NK-92 (cell line): ENCODE results near the gene PML.
"Not testable (repeated sequence)": the region's sequence is repeated elsewhere in the genome, so short reads cannot be mapped to it uniquely, and the experiment has no call there.

ENCODE experiments used
- DNase-seq: peaks from one replicate; lab custom pipeline; 2025; ENCODE audit not compliant: unreplicated experiment; lab: John Stamatoyannopoulos, UW

The PML gene

DNA sequence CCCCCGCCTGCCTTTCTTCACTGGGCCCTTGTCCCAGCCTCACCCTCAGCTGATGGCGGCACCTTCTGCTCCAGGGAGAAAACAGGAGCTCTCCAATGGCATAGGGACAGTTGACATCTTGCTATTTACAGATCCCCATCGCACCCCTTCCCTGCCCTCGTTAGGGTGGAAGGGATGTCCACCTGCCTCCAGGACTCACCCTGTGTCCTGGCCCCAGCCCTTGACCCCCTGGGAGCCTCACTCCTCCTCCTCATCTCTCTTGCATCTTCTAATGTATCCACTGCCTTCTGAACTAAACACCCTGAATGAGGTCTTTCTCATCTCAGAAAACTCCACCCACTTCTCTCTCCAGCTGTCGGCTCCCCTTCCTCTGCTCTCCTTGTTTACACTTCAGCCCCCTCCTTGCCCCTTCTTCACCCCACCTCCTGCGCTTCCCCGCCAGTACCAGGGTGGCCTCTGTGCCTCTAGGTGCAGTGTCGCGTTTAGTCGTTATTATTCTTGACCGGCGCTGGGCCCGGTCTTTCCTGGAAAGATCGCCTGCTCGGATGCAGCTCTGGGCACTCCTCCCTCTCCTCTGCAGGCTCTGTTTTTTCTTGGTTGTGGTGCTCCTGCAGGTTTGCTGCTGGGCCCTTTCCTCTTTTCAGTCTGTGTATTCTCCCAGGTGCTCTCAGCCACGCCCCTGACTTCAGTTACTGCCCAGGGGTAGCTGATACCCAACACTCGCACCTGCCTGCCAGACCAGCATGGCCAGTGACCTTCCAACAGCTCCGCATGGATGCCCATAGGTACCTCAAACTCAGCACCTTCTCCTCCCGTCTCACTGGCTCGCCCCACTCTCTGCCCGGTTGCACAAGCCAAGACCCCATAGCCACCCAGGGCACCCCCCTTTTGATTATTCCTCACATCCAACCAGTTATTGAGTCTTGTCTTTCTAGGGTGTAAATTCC lies 42.9 kb downstream of the PML start:
- DNase-seq, result no peak

DNA sequence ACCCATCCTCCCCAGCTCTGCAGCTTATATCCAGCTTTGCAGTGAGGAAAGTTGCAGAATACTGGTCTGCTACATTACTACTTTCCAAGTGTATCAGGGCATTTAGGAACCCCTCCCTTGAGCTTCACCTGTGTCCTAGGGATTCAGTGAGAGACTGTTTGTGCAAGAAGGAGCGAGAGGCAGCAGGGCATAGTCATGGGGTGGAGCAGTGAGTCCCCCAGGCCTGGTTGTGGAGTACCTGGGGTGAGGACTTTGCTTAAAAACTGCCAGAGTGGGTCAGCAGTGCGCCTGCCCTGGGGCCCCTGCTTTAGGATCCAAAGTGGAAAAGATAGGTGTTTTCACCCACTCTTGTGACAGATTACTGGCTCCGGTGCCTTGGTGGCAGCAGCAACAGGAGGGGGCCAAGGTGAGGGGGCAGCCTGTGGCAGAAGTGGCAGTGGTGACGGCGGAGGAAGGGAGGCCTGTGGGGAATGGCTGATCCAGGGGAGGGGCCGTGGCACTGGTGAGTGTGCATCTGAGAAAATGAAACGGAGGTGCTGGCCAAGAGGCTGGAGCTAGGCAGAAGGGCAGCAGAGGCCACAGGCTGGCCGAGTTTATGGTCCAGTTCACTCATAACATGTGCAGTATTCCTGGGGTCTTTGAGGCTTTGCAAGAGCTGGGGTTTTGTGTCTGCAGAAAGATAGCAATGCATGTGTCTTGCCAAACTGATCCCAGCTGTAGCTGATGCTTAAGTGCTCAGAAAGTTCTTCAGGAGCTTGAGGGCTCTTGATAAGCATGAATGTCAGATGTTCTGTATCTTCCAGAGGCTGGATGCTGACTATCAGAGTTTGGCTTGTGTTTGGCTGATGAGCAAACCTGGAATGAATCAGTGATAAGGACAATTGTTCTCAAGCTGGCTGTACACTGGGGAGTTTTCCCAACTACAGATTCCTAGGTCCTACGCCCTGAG lies 44.5 kb downstream of the PML start:
- DNase-seq, result no peak

GRCh38 chr15:74039656-74040010 lies 45.1 kb downstream of the PML start:
- DNase-seq, result no peak

GRCh38 chr15:74040109-74040850 lies 45.8 kb downstream of the PML start:
- no peak for DNase-seq

DNA sequence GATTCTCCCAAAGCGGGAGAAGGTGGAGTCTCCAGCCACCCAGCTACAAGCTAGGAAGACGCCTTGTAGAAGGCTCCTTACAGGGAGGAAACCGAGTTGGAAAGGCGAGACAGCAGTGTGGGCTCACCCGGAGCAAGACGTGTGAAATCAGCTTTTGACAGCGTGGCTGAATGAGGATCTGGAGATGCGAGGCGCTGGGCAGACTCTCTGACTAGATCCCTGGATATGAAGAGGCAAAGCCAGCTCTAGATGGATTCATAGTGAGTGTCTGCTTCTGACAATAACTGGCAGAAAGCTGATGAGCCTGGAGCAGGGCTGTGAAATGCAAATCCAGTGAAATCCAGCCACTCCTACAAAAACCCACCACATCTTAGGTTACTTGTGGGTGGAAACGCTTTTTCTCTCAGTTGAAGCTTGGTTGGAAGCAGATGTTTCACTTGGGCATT lies 46.8 kb downstream of the PML start:
- no peak for DNase-seq

DNA sequence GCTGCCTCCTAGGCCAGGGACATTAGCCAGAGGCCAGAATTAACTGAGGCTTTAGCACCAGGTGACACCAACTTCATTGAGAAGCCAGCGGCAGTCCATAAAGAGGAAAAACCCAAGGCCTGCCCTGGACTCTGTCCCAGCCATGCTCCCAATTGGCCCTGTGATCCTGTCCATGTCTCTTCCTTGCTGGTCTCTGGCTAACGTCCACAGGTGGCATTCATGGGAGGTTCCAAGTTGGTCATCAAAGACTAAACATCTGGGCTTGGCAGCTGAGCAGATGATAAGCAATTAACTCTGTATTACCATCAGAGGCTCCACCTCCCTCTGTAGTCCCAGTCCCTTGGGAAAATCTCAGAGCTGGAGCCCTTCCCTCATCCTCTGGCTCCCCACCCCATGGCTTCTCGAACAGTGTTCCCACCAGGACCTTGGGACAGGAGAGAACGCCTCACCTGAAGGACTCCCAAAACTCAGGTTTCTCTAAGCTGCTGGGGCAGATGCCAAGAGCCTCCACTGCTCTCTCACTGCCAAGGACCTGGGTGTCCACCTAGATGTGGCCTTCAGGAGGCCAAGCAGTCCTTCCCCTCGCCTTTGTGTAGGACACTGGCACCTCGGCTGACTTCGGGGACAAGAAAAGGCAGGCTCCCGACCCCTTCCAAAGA lies 47.4 kb downstream of the PML start:
- no peak for DNase-seq

DNA sequence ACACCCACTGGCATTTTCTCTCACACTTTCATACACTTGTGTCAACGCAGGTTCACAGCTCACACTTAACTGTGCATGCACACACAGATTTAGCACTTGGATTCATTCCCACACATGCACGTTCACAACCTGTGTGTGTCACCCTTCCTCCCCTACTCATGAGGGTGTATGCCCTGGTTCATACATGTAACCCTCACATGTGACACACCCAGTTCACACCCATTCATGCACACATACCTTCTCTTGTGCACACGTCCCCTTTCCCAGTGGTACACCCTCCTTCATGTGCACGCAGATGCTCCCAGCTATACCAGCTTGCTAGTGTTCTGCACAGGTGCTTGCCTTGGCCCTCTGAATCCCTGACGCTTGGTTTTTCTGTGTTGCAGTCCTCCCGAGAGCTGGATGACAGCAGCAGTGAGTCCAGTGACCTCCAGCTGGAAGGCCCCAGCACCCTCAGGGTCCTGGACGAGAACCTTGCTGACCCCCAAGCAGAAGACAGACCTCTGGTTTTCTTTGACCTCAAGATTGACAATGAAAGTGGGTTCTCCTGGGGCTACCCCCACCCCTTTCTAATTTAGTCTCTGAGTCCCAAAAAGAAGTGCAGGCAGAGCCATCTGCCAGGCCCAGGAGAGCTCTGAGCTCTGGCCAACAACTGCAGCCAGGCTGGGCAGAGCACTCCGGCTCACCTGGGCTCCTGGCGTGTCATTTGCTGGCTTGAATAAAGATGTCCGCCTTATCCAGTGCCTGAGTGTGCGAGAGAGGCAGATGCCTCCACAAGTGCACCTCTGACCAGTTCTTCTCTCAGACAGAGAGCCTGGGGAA lies 48.3 kb downstream of the PML start:
- no peak for DNase-seq

DNA sequence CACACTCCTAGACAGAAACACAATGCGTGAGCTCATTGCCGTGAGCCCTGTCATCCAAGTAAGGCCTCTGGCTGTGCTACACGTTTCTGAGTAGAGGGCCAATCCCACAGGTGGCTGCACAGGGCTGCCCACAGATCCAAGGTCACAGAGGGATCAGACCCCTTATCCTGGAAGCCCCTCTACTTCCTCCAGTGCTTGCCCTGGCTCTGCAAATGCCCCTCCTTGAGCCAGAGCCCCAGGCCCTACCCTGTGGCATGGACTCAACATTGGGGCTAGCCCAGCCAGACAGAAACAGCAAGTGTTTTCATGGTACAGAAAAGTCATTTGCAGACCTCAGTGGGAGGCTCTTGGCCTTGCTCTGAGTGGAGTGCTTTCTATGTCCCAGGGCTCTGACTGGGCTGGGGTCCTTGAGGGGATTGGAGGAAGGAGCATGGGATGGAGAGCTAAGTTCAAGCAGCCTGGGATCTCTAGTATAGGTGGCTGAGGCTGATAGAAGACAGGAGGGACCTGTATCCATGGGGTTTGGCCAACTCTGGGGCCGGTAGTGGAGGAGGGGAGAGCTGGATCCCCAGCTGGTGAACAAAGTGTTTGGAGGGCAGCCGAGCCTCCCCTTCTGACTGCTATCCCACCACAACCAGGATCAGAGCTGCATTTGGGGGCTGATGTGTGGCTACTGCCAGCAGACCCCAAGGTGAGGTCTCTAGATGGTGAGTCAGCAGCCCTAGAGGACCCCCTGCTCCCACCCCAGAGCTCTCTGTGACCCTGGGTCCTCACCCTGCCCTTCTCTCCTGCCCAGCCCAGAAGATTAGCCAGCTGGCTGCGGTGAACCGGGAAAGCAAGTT lies 49.1 kb downstream of the PML start:
- DNase-seq, result no peak

DNA sequence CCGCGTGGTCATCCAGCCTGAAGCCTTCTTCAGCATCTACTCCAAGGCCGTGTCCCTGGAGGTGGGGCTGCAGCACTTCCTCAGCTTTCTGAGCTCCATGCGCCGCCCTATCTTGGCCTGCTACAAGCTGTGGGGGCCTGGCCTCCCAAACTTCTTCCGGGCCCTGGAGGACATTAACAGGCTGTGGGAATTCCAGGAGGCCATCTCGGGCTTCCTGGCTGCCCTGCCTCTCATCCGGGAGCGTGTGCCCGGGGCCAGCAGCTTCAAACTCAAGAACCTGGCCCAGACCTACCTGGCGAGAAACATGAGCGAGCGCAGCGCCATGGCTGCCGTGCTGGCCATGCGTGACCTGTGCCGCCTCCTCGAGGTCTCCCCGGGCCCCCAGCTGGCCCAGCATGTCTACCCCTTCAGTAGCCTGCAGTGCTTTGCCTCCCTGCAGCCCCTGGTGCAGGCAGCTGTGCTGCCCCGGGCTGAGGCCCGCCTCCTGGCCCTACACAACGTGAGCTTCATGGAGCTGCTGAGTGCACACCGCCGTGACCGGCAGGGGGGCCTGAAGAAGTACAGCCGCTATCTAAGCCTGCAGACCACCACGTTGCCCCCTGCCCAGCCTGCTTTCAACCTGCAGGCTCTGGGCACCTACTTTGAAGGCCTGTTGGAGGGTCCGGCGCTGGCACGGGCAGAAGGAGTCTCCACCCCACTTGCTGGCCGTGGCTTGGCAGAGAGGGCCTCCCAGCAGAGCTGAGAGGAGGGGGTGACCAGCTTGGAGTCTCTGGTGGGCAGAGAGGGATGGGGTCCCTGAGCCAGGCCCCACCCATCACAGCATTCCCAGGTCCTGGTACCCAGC lies 50.0 kb downstream of the PML start:
- DNase-seq, result no peak

DNA sequence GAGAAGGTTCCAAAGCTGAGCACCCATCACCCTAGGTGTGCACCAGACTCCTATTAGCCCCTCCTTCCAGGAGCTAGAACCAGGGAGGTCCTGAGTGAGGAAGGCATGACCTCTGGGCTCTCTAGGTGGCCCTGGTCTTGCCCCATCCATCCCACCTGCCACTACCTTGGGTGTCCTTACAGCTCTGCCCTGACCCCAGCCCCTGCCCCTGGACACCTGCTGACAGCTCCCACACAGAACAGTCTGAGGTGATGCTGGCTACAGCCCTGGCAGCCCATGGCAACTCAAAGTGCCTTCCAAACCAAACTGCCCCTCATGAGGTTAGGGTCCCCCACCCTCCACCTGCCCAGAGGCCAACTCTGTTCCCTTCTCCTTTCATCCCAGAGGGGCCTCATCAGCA lies 50.7 kb downstream of the PML start:
- no peak for DNase-seq

DNA sequence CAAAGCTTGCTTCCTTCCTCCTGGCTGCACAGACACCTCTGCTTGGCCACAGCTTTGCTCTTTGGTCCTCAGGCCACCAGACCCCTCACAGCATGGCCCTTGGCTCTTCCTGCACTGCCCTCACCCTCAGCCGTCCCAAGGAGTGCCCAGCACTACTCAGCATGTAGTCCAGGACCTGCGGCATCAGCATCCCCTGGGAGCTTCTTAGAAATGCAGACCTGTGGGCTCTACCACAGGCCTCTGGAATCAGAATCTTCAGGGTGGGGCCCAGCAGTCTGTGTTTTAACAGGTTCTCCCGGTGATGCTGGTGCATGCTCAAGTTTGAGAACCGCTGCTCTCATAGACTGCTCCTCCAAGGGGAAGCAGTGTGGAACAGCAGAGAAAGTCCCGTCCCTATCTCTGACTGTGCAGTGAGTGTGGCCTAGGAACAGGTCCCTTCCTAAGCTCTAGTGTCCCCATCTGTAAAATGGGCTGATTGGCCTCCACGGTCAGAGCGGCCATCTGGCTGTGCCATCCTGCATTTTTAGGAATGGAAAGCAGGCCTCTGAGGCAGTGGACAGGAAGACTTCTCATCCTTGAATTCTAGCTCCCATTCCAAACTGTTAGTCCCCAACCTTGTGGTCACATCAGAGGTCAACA lies 51.2 kb downstream of the PML start:
- no peak for DNase-seq

DNA sequence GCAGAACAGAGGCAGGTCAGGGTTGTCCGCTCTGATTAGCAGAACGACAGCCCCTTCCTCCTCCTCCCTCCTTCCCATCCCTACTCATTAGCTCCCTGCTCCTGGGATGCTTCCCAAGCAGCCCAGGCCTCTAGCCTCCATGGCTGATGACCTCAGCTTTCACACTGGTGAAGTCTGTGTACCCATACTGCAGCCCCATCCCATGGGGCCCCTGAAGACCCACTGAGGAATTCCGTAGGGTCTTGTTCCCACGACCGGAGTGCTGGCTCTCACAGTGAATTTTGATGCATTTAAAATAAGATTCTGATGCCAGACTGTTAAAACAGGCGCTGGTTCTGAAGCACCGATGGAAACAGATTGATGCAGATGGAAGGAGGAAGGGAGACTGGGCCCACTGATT lies 51.8 kb downstream of the PML start:
- no peak for DNase-seq

GRCh38 chr15:74050127-74050526 lies 55.6 kb downstream of the PML start:
- no peak for DNase-seq

- no peak for DNase-seq
Observed at GRCh38 chr15:74050556-74051234, 56.2 kb downstream of the PML start.

- not testable (repeated sequence) for DNase-seq
Observed at GRCh38 chr15:74052271-74053260, 58.0 kb downstream of the PML start.

DNA sequence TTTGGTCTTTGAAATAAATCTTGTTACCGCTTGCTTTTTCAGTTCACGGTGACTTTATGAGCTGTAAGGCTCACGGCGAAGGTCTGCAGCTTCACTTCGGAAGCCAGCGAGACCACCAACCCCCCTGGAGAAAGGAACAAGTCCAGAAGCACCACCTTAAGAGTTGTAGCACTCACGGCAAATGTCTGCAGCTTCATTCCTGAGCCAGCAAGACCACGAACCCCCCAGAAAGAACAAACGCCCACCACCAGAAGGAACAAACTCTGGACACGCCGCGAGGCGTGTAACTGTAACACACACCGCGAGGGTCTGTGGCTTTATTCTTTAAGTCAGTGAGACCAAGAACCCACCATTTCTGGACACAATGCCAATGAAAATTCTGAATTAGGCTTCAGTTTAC lies 59.0 kb downstream of the PML start:
- DNase-seq, result no peak
